GM18507 (cell line): ENCODE data around the gene TMEM135.
"Not testable (repeated sequence)": the region's sequence is repeated elsewhere in the genome, so short reads cannot be mapped to it uniquely, and the experiment has no call there.

Experiments used
- DNase-seq: peaks from one replicate; pipeline ENCODE4 v3.0.0; 2011; ENCODE audit warnings: low read depth; ENCODE audit not compliant: insufficient read length; ENCODE audit errors: extremely low spot score
- FAIRE-seq: peaks from 2 replicates; lab custom pipeline; 2011; peaks lifted over from hg19 to GRCh38; lab: Jason Lieb, UNC

Gene TMEM135

GRCh38 chr11:87281496-87281895, 243.8 kb downstream of the TMEM135 start:
- FAIRE-seq (no peak), DNase-seq (no peak)

- FAIRE-seq (no peak), DNase-seq (no peak)
Observed at GRCh38 chr11:87284306-87284705, 246.6 kb downstream of the TMEM135 start.

DNA sequence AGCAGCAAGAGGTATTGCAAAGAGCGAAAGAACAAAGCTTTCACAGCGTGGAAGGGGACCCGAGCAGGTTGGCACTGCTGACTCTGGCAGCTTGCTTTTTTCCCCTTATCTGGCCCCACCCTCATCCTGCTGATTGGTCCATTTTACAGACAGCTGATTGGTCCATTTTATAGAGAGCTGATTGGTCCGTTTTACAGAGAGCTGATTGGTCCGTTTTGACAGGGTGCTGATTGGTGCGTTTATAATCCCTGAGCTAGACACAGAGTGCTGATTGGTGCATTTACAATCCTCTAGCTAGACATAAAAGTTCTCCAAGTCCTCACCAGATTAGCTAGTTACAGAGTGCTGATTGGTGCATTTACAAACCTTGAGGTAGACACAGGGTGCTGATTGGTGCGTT, 247.9 kb downstream of the TMEM135 start:
- not testable (repeated sequence) for FAIRE-seq, DNase-seq

DNA sequence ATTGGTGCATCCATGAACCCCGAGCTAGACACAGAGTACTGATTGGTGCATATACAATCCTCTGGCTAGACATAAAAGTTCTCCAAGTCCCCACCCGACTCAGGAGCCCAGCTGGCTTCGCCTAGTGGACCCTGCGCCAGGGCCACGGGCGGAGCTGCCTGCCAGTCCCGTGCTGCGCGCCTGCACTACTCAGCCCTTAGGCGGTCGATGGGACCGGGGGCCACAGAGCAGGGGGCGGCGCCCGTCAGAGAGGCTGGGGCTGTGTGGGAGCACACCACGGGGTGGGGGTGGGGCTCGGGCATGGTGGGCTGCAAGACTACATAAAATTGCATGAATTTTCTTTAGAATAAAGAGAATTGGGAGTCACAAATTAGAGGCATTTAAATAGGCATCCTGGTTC, 248.6 kb downstream of the TMEM135 start:
- DNase-seq = no peak

DNA sequence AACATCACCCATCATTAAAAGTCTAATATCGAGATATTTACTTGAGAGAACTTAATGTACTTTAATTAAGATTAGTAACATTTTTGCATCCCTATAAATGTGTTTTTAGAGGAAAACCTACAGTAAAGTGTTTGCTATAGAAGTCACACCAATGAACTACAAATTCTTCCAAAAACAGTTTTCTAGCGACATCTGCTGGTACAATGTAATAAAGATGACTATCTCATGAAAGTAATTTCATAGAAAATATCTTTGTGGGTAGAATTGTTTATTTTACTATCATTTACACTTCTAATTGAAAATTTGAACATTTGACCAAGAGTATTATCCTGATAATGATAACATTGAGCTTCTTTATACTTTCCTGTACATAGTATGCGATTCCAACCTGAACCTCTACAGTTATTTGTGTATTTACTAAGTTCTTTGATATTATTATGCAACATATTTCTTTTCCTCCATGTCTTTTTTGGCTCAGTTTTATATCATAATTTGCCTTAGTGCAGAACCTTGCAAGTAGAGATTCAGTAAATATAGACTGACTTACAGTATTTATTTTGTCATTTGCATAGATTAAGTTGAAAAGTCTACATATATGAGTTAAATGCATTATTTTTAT, 252.7 kb downstream of the TMEM135 start:
- FAIRE-seq (peak; percentile 60), DNase-seq (peak; percentile 9)

More for the DNA sequence above, 248.6 kb downstream of the TMEM135 start:
- no peak for FAIRE-seq

- DNase-seq (no peak), FAIRE-seq (no peak)
Observed at GRCh38 chr11:87292598-87292997, 254.9 kb downstream of the TMEM135 start.

- FAIRE-seq = no peak
- no peak for DNase-seq
Observed at GRCh38 chr11:87295237-87295636, 257.5 kb downstream of the TMEM135 start.

DNA sequence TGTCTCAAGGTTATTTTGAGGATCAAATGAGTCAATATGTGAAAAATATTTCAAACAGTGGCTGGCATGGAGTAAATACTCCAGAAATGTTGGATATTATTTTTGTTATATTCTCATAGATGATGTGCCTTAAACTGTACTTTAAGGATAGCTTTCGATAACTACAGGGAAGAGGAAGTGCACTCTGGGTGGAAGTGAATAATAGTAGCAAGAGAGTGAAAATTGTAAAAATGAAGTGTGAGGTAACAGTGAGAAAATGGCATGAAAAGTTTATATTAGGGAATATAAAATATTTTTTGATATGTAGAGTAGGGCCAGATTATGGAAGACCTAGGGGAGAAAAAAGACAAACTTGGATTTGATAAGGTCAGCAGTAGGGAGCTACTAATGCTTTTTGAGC, 258.9 kb downstream of the TMEM135 start:
- DNase-seq = no peak
- FAIRE-seq = no peak

DNA sequence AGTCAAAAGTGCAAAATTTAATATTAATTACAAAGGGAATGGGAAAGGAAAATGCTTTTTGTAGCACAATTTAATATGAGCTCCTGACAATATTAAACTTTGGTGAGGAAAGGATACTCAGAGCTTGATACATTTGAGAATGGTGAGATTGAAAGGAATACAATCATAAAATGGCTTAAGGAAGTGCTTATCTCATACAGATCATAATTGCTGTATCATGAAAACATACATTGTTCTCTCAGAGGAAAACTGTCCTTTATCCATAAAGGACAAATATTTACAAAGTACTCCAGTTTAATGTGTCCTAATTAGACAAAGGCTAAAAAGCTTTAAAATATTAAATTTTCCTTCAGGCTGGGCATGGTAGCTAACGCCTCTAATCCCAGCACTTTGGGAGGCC, 260.4 kb downstream of the TMEM135 start:
- DNase-seq (no peak), FAIRE-seq (no peak)

- DNase-seq (no peak), FAIRE-seq (no peak)
Observed at GRCh38 chr11:87299041-87299481, 261.3 kb downstream of the TMEM135 start.

DNA sequence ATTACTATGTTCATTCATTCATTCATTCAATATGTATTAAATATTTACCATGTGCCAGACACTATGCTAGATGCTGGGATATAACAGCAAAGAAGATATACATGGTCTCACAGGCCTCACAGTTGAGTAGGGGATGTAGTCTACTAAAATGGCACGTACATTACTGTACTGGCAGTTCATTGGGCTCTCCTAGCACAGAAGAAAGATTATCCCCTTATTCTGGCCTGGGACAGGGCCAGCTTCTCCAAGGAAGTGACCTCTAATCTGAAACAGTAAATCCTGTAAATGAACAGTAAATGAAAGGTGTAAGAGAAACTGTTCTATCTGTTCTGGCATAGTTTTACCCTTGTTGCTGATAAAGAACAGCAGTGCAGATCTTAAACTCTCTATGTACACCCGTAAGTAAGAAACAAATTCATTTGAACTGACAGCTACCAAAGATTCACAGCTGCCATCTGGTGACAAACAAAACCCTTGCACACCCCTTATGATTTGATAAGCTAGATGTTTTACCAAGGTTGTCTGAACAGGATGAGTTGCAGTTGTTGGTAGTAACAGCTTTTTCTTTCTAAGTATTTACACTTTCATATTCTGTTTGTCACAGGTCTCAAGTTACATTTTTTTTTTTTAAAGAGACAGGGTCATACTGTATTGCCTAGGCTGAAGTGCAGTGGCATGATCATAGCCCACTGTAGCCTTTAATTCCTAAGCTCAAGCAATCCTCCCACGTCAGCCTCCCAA, 263.1 kb downstream of the TMEM135 start:
- no peak for FAIRE-seq
- no peak for DNase-seq

DNA sequence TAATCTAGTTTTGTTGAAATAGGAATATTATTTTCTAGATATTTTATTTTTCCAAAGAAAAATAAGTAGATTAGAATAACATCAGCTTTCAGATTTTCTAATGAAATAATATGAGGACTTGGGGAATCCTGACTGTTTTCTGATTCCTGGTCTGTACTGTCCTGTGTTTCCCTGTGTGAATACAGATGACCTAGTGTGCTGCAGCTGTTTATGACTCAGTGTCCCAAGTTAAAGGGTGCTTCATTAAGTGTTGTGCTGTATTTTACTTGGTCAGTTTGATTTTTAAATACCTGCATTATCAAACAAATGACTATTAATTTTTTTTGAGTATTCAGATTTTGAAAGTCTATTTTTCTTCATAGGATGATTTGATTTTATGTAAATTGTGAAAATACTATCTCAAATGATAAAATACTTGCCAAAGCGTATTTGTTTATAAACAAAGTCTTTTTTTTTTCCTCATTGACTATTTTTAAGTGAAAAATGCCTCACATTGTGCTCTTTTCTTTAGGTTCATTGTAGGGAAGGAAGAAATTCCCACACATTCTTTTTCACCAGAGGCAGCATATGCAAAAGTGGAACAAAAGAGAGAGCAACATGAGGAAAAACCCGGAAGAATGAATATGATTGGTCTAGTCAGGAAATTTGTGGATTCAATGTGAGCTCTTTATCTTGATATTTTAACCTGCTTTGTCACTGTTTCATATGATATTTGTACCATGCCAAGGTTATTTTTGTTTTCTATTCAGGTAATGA, 264.2 kb downstream of the TMEM135 start:
- FAIRE-seq (no peak), DNase-seq (no peak)

DNA sequence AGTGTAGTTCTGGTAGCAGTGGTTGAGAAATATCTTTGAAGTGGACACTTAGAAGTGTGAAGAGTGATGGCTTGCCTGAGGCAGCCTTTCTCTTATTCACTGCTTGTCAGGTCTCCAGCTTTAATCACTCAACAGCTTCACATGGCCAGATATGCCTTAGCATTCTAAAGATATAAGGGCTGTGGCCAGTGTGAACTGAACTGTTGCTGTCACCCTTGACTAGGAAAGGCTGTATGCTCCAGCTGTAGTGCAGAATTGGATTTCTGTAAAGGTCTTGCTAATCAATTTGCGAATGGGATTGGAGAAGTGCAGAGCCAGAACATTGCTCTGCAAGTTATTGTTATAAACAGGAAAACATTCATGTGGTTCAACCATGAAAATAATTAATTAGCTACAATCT, 266.7 kb downstream of the TMEM135 start:
- DNase-seq (no peak), FAIRE-seq (no peak)

GRCh38 chr11:87306262-87306851, 268.6 kb downstream of the TMEM135 start:
- DNase-seq (no peak), FAIRE-seq (no peak)

DNA sequence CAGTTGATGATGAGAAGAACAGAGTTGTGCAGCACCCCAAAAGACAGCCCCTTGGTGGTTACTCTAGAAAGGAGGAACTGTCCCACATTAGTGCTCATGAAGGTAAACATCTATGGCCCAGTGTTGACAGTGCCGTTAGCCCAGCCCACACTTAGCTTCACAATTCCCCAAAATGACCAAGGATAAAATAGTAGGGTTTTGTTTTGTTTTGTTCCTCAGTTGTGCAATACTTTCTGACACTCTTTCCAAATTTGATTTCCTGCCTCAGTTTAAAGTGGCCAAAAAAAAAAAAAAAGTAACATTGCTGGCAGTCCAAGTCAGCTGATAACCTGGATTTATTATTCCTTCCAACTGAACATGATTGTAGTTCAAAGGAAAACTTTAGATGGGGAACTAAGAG, 269.4 kb downstream of the TMEM135 start:
- FAIRE-seq (no peak), DNase-seq (no peak)

- no peak for FAIRE-seq
- DNase-seq = no peak
Observed at GRCh38 chr11:87315229-87315628, 277.5 kb downstream of the TMEM135 start.

- DNase-seq = no peak
- no peak for FAIRE-seq
Observed at GRCh38 chr11:87316491-87316890, 278.8 kb downstream of the TMEM135 start.

- FAIRE-seq (no peak), DNase-seq (no peak)
Observed at GRCh38 chr11:87317441-87317840, 279.7 kb downstream of the TMEM135 start.

GRCh38 chr11:87320123-87320522, 282.4 kb downstream of the TMEM135 start:
- DNase-seq (no peak), FAIRE-seq (no peak)

GRCh38 chr11:87322568-87322967, 284.8 kb downstream of the TMEM135 start:
- no peak for FAIRE-seq
- DNase-seq = no peak
